ENCODE measurements around the gene SPATA32. TPM values are rescaled to one million over a fixed set of nuclear protein-coding genes. Genes with fewer than 3 reads are reported as not detected.

Gene SPATA32
- total RNA-seq, 1 experiment from 2014 or later, result not detected

GRCh38 chr17:45298546-45299285 lies 36.8 kb upstream of the SPATA32 start:
- Histone ChIP-seq H3K27ac (ENCODE audit: low read length) (peak overlapping the region; percentile 96), H3K79me2 (ENCODE audit: low read length) (peaks cover 92% of the 10 kb centered on the region), H3K9ac (ENCODE audit: low read length) (peak overlapping the region; percentile 60), H3K27me3 (ENCODE audit: low read length) (no peaks in the 10 kb centered on the region), H3K9me3 (ENCODE audit: low read length) (no peaks in the 10 kb centered on the region), H2AFZ (ENCODE audit: low read length) (no peak overlapping the region), H3K36me3 (ENCODE audit: insufficient read depth, low read length) (peaks cover 9% of the 10 kb centered on the region), H4K20me1 (ENCODE audit: insufficient read depth, low read depth, low read length) (no peaks in the 10 kb centered on the region), H3K4me3 (ENCODE audit: low read length) (peak overlapping the region; percentile 45; the same call in 1 of the 2 replicates), H3K4me1 (ENCODE audit: low read length) (peaks cover 99% of the 10 kb centered on the region), H3K4me2 (ENCODE audit: low read depth, low read length, poor library complexity, severe bottlenecking) (peak overlapping the region; percentile 66), H3K9me2 (replicated peaks; ENCODE audit: insufficient read depth, low read length) (no peaks in the 10 kb centered on the region)
- peak; percentile 80 for DNase-seq

- Histone ChIP-seq H3K4me2 (ENCODE audit: low read depth, low read length, poor library complexity, severe bottlenecking) (peak overlapping the region; percentile 63), H3K79me2 (ENCODE audit: low read length) (peaks cover 88% of the 10 kb centered on the region), H3K36me3 (ENCODE audit: insufficient read depth, low read length) (peaks cover 9% of the 10 kb centered on the region), H2AFZ (ENCODE audit: low read length) (no peak overlapping the region), H4K20me1 (ENCODE audit: insufficient read depth, low read depth, low read length) (no peaks in the 10 kb centered on the region), H3K9me2 (replicated peaks; ENCODE audit: insufficient read depth, low read length) (no peaks in the 10 kb centered on the region), H3K4me3 (ENCODE audit: low read length) (no peak overlapping the region), H3K27ac (ENCODE audit: low read length) (peak overlapping the region; percentile 96), H3K27me3 (ENCODE audit: low read length) (no peaks in the 10 kb centered on the region), H3K9me3 (ENCODE audit: low read length) (no peaks in the 10 kb centered on the region), H3K9ac (ENCODE audit: low read length) (peak overlapping the region; percentile 28), H3K4me1 (ENCODE audit: low read length) (peaks cover 99% of the 10 kb centered on the region)
- no peak for DNase-seq
Measured at GRCh38 chr17:45296833-45297124, 34.9 kb upstream of the SPATA32 start.

- H3K27ac ChIP-seq (ENCODE audit: low read length), result peak overlapping the region; percentile 96
- peak overlapping the region; percentile 63 for H3K4me2 ChIP-seq (ENCODE audit: low read depth, low read length, poor library complexity, severe bottlenecking)
- H3K4me1 ChIP-seq (ENCODE audit: low read length), result peaks cover 99% of the 10 kb centered on the region
- no peak overlapping the region for H2AFZ ChIP-seq (ENCODE audit: low read length)
- peak; percentile 93 for DNase-seq
- peak overlapping the region; percentile 44; the same call in 1 of the 2 replicates for H3K4me3 ChIP-seq (ENCODE audit: low read length)
- H3K9me2 ChIP-seq (replicated peaks; ENCODE audit: insufficient read depth, low read length), result no peaks in the 10 kb centered on the region
- no peaks in the 10 kb centered on the region for H4K20me1 ChIP-seq (ENCODE audit: insufficient read depth, low read depth, low read length)
- no peaks in the 10 kb centered on the region for H3K27me3 ChIP-seq (ENCODE audit: low read length)
- peak overlapping the region; percentile 57 for H3K9ac ChIP-seq (ENCODE audit: low read length)
- peaks cover 9% of the 10 kb centered on the region for H3K36me3 ChIP-seq (ENCODE audit: insufficient read depth, low read length)
- peaks cover 88% of the 10 kb centered on the region for H3K79me2 ChIP-seq (ENCODE audit: low read length)
- H3K9me3 ChIP-seq (ENCODE audit: low read length), result no peaks in the 10 kb centered on the region
Measured at GRCh38 chr17:45296003-45296832, 34.3 kb upstream of the SPATA32 start.

GRCh38 chr17:45294506-45294905 lies 32.6 kb upstream of the SPATA32 start:
- peak overlapping the region; percentile 57 for H3K9ac ChIP-seq (ENCODE audit: low read length)

GRCh38 chr17:45293413-45294211 lies 31.7 kb upstream of the SPATA32 start:
- Histone ChIP-seq H3K4me1 (ENCODE audit: low read length) (peaks cover 82% of the 10 kb centered on the region), H3K9ac (ENCODE audit: low read length) (peak overlapping the region; percentile 57), H3K27me3 (ENCODE audit: low read length) (no peaks in the 10 kb centered on the region), H3K79me2 (ENCODE audit: low read length) (peaks cover 81% of the 10 kb centered on the region), H3K36me3 (ENCODE audit: insufficient read depth, low read length) (peaks cover 20% of the 10 kb centered on the region), H3K4me3 (ENCODE audit: low read length) (0 out of 2 replicates have a peak overlapping the region, but pooled peaks have one; percentile 6), H3K4me2 (ENCODE audit: low read depth, low read length, poor library complexity, severe bottlenecking) (peak overlapping the region; percentile 63), H4K20me1 (ENCODE audit: insufficient read depth, low read depth, low read length) (no peaks in the 10 kb centered on the region), H3K9me2 (replicated peaks; ENCODE audit: insufficient read depth, low read length) (no peaks in the 10 kb centered on the region), H2AFZ (ENCODE audit: low read length) (no peak overlapping the region), H3K9me3 (ENCODE audit: low read length) (no peaks in the 10 kb centered on the region), H3K27ac (ENCODE audit: low read length) (peak overlapping the region; percentile 96)
- no peak for DNase-seq

More at GRCh38 chr17:45294506-45294905, 32.6 kb upstream of the SPATA32 start:
- Histone ChIP-seq H3K4me3 (ENCODE audit: low read length) (no peak overlapping the region), H4K20me1 (ENCODE audit: insufficient read depth, low read depth, low read length) (no peaks in the 10 kb centered on the region), H3K79me2 (ENCODE audit: low read length) (peaks cover 90% of the 10 kb centered on the region), H3K27me3 (ENCODE audit: low read length) (no peaks in the 10 kb centered on the region), H2AFZ (ENCODE audit: low read length) (no peak overlapping the region), H3K4me1 (ENCODE audit: low read length) (peaks cover 91% of the 10 kb centered on the region), H3K27ac (ENCODE audit: low read length) (peak overlapping the region; percentile 96), H3K9me2 (replicated peaks; ENCODE audit: insufficient read depth, low read length) (no peaks in the 10 kb centered on the region), H3K4me2 (ENCODE audit: low read depth, low read length, poor library complexity, severe bottlenecking) (peak overlapping the region; percentile 63), H3K9me3 (ENCODE audit: low read length) (no peaks in the 10 kb centered on the region), H3K36me3 (ENCODE audit: insufficient read depth, low read length) (peaks cover 20% of the 10 kb centered on the region)
- DNase-seq, result no peak

GRCh38 chr17:45292696-45293412 lies 31.0 kb upstream of the SPATA32 start:
- Histone ChIP-seq H4K20me1 (ENCODE audit: insufficient read depth, low read depth, low read length) (no peaks in the 10 kb centered on the region), H3K4me1 (ENCODE audit: low read length) (peaks cover 77% of the 10 kb centered on the region), H3K4me2 (ENCODE audit: low read depth, low read length, poor library complexity, severe bottlenecking) (peak overlapping the region; percentile 63), H3K9ac (ENCODE audit: low read length) (peak overlapping the region; percentile 57), H3K27ac (ENCODE audit: low read length) (peak overlapping the region; percentile 96), H3K36me3 (ENCODE audit: insufficient read depth, low read length) (peaks cover 20% of the 10 kb centered on the region), H2AFZ (ENCODE audit: low read length) (no peak overlapping the region), H3K9me3 (ENCODE audit: low read length) (no peaks in the 10 kb centered on the region), H3K27me3 (ENCODE audit: low read length) (no peaks in the 10 kb centered on the region), H3K79me2 (ENCODE audit: low read length) (peaks cover 73% of the 10 kb centered on the region), H3K9me2 (replicated peaks; ENCODE audit: insufficient read depth, low read length) (no peaks in the 10 kb centered on the region), H3K4me3 (ENCODE audit: low read length) (no peak overlapping the region)
- DNase-seq, result no peak

- Histone ChIP-seq H3K79me2 (ENCODE audit: low read length) (peaks cover 58% of the 10 kb centered on the region), H3K27me3 (ENCODE audit: low read length) (no peaks in the 10 kb centered on the region), H3K27ac (ENCODE audit: low read length) (peak overlapping the region; percentile 96), H3K9ac (ENCODE audit: low read length) (peak overlapping the region; percentile 57), H3K9me3 (ENCODE audit: low read length) (no peaks in the 10 kb centered on the region), H3K4me3 (ENCODE audit: low read length) (no peak overlapping the region), H2AFZ (ENCODE audit: low read length) (no peak overlapping the region), H4K20me1 (ENCODE audit: insufficient read depth, low read depth, low read length) (no peaks in the 10 kb centered on the region), H3K36me3 (ENCODE audit: insufficient read depth, low read length) (peaks cover 18% of the 10 kb centered on the region), H3K9me2 (replicated peaks; ENCODE audit: insufficient read depth, low read length) (no peaks in the 10 kb centered on the region), H3K4me2 (ENCODE audit: low read depth, low read length, poor library complexity, severe bottlenecking) (peak overlapping the region; percentile 63), H3K4me1 (ENCODE audit: low read length) (peaks cover 64% of the 10 kb centered on the region)
- DNase-seq, result peak; percentile 90
Measured at GRCh38 chr17:45291171-45291805, 29.4 kb upstream of the SPATA32 start.
